ENCODE results near the gene COX17.

DNA sequence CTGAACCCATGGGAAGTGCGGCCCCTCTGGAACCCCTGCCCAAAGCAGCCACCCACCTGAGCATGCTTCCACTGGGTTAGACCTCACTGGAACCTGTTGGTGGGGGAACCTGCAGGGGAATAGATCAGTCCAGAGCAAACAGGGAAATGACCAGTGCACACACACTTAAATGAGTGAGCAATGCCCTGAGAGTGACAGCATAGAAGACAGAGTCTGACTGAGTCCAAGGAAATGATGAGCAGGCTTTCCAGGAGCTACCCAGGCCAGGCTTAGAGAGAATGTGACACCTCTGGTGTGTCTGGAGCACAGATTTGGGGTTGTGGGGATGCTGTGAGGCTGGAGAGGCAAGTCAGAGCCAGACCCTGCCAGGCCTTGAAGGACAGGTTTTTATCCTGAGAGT, 51.0 kb downstream of the COX17 start:
- TF ChIP-seq POLR2A (IDR thresholded peaks at IDR 0.05) (no peak), POLR2AphosphoS5 (IDR thresholded peaks at IDR 0.05) (no peak)

Measured in spleen (tissue), 3 donors.